ENCODE data around the gene SGSM1.
"Not testable (repeated sequence)": the region's sequence is repeated elsewhere in the genome, so short reads cannot be mapped to it uniquely, and the experiment has no call there.

SGSM1 gene

GRCh38 chr22:24901448-24901847, 95.4 kb downstream of the SGSM1 start:
- Histone ChIP-seq H3K79me2 (ENCODE audit: control insufficient read depth, low read length) (no peaks in the 10 kb centered on the region), H3K9me3 (ENCODE audit: control insufficient read depth, insufficient read depth, low read length) (peaks cover 13% of the 10 kb centered on the region; the same call in 1 of the 2 replicates), H3K9me2 (replicated peaks; ENCODE audit: control insufficient read depth, low read length) (no peaks in the 10 kb centered on the region), H3K27ac (ENCODE audit: low read depth, low read length) (no peak overlapping the region), H3F3A (ENCODE audit: control insufficient read depth, insufficient read depth) (no peaks in the 10 kb centered on the region), H3K27me3 (ENCODE audit: control insufficient read depth, low read length) (no peaks in the 10 kb centered on the region), H3K4me3 (ENCODE audit: low read length) (no peak overlapping the region), H3K36me3 (ENCODE audit: control insufficient read depth, low read length) (no peaks in the 10 kb centered on the region), H3K4me2 (ENCODE audit: low read length) (no peak overlapping the region), H3K4me1 (ENCODE audit: control insufficient read depth, low read length) (no peaks in the 10 kb centered on the region), H4K20me1 (ENCODE audit: control insufficient read depth, insufficient read depth, low read depth, low read length) (no peaks in the 10 kb centered on the region)
- TF ChIP-seq CTCF (IDR thresholded peaks at IDR 0.05; ENCODE audit: low read depth, low read length, poor library complexity, severe bottlenecking) (no peak), EZH2phosphoT487 (IDR thresholded peaks at IDR 0.05; ENCODE audit: borderline replicate concordance, low read length) (no peak)

DNA sequence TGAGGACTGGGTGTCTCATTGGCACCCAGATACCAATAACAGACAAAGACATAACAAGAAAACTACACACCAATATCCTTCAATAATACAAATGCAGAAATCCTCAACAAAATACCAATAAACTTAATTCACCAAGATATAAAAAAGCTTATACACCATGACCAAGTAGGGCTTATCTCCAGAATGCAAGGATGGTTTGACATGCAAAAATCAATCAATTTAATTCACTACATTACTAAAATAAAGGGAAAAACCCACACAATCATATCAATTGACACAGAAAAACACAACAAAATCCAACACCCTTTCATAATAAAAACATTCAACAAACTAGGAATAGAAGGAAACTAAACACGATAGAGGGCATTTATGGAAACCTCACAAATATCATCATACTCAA, 99.9 kb downstream of the SGSM1 start:
- no peak for TF ChIP-seq CTCF (IDR thresholded peaks at IDR 0.05; ENCODE audit: low read depth, low read length, poor library complexity, severe bottlenecking)
- TF ChIP-seq EZH2phosphoT487 (IDR thresholded peaks at IDR 0.05; ENCODE audit: borderline replicate concordance, low read length) = no peak
- Histone ChIP-seq H3K4me2 (ENCODE audit: low read length) (no peak overlapping the region), H3F3A (ENCODE audit: control insufficient read depth, insufficient read depth) (no peaks in the 10 kb centered on the region), H4K20me1 (ENCODE audit: control insufficient read depth, insufficient read depth, low read depth, low read length) (no peaks in the 10 kb centered on the region), H3K27me3 (ENCODE audit: control insufficient read depth, low read length) (no peaks in the 10 kb centered on the region), H3K9me3 (ENCODE audit: control insufficient read depth, insufficient read depth, low read length) (peaks cover 13% of the 10 kb centered on the region; the same call in 1 of the 2 replicates), H3K79me2 (ENCODE audit: control insufficient read depth, low read length) (no peaks in the 10 kb centered on the region), H3K9me2 (replicated peaks; ENCODE audit: control insufficient read depth, low read length) (no peaks in the 10 kb centered on the region), H3K36me3 (ENCODE audit: control insufficient read depth, low read length) (no peaks in the 10 kb centered on the region), H3K27ac (ENCODE audit: low read depth, low read length) (no peak overlapping the region), H3K4me1 (ENCODE audit: control insufficient read depth, low read length) (no peaks in the 10 kb centered on the region), H3K4me3 (ENCODE audit: low read length) (no peak overlapping the region)

DNA sequence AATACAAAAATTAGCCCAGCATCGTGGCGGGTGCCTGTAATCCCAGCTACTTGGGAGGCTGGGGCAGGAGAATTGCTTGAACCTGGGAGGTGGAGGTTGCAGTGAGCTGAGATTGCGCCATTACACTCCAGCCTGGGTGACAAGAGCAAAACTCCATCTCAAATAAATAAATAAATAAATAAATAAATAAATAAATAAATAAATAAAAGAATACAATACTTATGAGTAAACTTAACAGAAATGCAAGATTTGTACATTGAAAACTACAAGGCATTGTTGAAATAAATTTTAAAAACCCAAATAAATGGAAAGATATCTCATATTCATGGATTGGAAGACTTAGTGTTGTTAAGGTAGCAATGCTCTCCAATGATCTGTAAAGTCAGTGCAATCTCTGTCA, 101.1 kb downstream of the SGSM1 start:
- H3K4me2 ChIP-seq (ENCODE audit: low read length); H3K9me2 ChIP-seq (replicated peaks; ENCODE audit: control insufficient read depth, low read length); H3K79me2 ChIP-seq (ENCODE audit: control insufficient read depth, low read length); H3K4me1 ChIP-seq (ENCODE audit: control insufficient read depth, low read length); H3K27me3 ChIP-seq (ENCODE audit: control insufficient read depth, low read length); H3K4me3 ChIP-seq (ENCODE audit: low read length); H3F3A ChIP-seq (ENCODE audit: control insufficient read depth, insufficient read depth); H4K20me1 ChIP-seq (ENCODE audit: control insufficient read depth, insufficient read depth, low read depth, low read length); H3K36me3 ChIP-seq (ENCODE audit: control insufficient read depth, low read length); H3K27ac ChIP-seq (ENCODE audit: low read depth, low read length): not testable (repeated sequence)
- peaks cover 13% of the 10 kb centered on the region; the same call in 1 of the 2 replicates for H3K9me3 ChIP-seq (ENCODE audit: control insufficient read depth, insufficient read depth, low read length)

GRCh38 chr22:24920029-24920428, 114.0 kb downstream of the SGSM1 start:
- H3K36me3 ChIP-seq (ENCODE audit: control insufficient read depth, low read length) = no peaks in the 10 kb centered on the region
- no peak overlapping the region for H3K27ac ChIP-seq (ENCODE audit: low read depth, low read length)
- no peak overlapping the region for H3K4me3 ChIP-seq (ENCODE audit: low read length)
- H3K9me3 ChIP-seq (ENCODE audit: control insufficient read depth, insufficient read depth, low read length) = no peaks in the 10 kb centered on the region
- no peaks in the 10 kb centered on the region for H3F3A ChIP-seq (ENCODE audit: control insufficient read depth, insufficient read depth)
- no peaks in the 10 kb centered on the region for H3K79me2 ChIP-seq (ENCODE audit: control insufficient read depth, low read length)
- no peaks in the 10 kb centered on the region for H3K27me3 ChIP-seq (ENCODE audit: control insufficient read depth, low read length)
- H3K4me2 ChIP-seq (ENCODE audit: low read length) = no peak overlapping the region
- H3K4me1 ChIP-seq (ENCODE audit: control insufficient read depth, low read length) = no peaks in the 10 kb centered on the region
- TF ChIP-seq EZH2phosphoT487 (IDR thresholded peaks at IDR 0.05; ENCODE audit: borderline replicate concordance, low read length) (no peak), CTCF (IDR thresholded peaks at IDR 0.05; ENCODE audit: low read depth, low read length, poor library complexity, severe bottlenecking) (no peak)
- H3K9me2 ChIP-seq (replicated peaks; ENCODE audit: control insufficient read depth, low read length) = no peaks in the 10 kb centered on the region
- no peaks in the 10 kb centered on the region for H4K20me1 ChIP-seq (ENCODE audit: control insufficient read depth, insufficient read depth, low read depth, low read length)

Measured in DOHH2 (cell line).